ENCODE results near the gene PCSK4. TPM values are rescaled to one million over a fixed set of nuclear protein-coding genes. Genes with fewer than 3 reads are reported as not detected.

PCSK4 gene
- total RNA-seq, 2 donors from 2014 or later, result 1.0 to 4.4 TPM

- peak within 1 kb of the TSS; percentile 87 to 96 for H3K27ac ChIP-seq
- peaks cover 0 to 17% of the 10 kb centered on the region in 2 donors for H3K4me1 ChIP-seq
- no peaks in the 10 kb centered on the region for H3K27me3 ChIP-seq
- TF ChIP-seq, protein P1, sequence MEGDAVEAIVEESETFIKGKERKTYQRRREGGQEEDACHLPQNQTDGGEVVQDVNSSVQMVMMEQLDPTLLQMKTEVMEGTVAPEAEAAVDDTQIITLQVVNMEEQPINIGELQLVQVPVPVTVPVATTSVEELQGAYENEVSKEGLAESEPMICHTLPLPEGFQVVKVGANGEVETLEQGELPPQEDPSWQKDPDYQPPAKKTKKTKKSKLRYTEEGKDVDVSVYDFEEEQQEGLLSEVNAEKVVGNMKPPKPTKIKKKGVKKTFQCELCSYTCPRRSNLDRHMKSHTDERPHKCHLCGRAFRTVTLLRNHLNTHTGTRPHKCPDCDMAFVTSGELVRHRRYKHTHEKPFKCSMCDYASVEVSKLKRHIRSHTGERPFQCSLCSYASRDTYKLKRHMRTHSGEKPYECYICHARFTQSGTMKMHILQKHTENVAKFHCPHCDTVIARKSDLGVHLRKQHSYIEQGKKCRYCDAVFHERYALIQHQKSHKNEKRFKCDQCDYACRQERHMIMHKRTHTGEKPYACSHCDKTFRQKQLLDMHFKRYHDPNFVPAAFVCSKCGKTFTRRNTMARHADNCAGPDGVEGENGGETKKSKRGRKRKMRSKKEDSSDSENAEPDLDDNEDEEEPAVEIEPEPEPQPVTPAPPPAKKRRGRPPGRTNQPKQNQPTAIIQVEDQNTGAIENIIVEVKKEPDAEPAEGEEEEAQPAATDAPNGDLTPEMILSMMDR (IDR thresholded peaks at IDR 0.05), result no peak
- no peaks in the 10 kb centered on the region for H3K36me3 ChIP-seq
- peak within 1 kb of the TSS; percentile 63 to 68 for H3K4me3 ChIP-seq
- H3K9me3 ChIP-seq, result no peaks in the 10 kb centered on the region
- DNase-seq (ENCODE audit: low spot score), result no peak
Observed at GRCh38 chr19:1512671-1513498, 22.7 kb upstream of the PCSK4 start, which contains the start of gene ADAMTSL5. Gene ADAMTSL5, minus strand, starts transcription at chr19:1513019. Its CDS starts 2,076 bp downstream, at chr19:1510943.

DNA sequence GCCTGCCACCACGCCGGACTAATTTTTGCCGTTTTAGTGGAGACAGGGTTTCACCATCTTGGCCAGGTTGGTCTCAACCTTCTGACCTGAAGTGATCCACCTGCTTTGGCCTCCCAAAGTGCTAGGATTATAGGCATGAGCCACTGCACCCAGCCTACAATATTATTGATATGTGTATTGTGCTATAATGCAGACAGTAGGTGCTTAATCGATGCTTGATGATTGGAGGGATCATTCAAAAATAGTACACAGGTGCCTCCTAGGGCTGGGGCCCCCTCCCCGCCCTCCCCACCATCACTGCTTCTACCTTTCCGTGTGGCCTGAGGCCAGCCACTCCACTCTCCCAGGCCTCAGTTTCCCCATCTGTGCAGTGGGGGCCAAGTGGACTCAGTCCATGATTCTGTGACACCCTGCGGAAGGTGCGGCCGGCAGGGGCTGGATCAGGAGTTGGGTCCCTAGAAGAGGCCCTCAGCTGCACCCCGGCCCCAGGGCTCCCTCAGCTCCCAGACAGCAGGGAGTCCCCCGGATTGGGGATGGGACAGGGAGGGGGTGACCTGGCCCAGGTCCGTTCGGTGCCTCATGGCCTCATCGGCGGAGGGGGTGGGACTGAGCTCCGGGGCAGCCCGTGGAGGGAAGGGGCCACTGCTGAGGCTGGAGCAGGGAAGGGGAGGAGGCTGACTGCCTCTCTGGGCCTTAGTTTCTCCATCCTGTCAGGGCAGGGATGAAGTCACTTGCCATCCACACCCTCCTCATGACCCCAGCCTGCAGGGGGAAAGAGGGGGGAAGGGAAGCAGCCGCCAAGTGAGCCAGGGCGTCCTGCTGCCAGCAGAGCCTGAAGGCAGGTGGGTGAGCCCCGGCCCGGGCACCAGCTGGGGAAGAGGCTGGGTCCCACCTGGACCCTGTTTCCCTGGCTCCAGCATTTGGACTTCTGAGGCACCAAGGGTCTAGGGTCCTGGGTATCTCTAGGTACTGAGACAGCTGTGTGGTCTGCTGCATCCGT, 21.5 kb upstream of the PCSK4 start:
- TF ChIP-seq, protein P1 (IDR thresholded peaks at IDR 0.05), result no peak
- Histone ChIP-seq H3K36me3 (no peaks in the 10 kb centered on the region), H3K4me1 (peaks cover 0 to 22% of the 10 kb centered on the region in 2 donors), H3K9me3 (no peaks in the 10 kb centered on the region), H3K27ac (peak overlapping the region; percentile 87 to 96), H3K27me3 (no peaks in the 10 kb centered on the region), H3K4me3 (no peak overlapping the region)
- DNase-seq (ENCODE audit: low spot score), result no peak

- no peak for DNase-seq (ENCODE audit: low spot score)
- Histone ChIP-seq H3K36me3 (peaks cover 3% of the 10 kb centered on the region), H3K4me3 (no peak overlapping the region), H3K4me1 (peaks cover 0 to 22% of the 10 kb centered on the region in 2 donors), H3K27me3 (no peaks in the 10 kb centered on the region), H3K27ac (no peak overlapping the region), H3K9me3 (no peaks in the 10 kb centered on the region)
- TF ChIP-seq, protein P1 (IDR thresholded peaks at IDR 0.05), result no peak
Observed at GRCh38 chr19:1510807-1511206, 20.7 kb upstream of the PCSK4 start.

DNA sequence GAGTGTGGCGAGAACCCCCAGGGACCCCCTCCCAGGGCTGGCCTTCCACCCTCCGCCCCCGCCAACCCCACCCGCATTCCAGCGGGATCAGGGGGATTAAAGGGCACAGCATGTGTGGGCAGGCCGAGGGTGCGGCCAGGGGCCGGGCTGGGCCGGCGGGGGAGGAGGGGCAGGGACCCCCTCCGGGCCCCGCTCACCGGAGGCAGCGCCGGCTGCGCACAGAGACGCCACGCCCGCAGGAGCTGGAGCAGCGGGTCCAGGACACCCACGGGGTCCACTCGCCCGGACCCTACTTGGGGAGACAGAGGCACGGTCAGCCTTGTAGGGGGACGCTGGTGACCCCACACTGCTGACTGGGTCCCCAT, 20.3 kb upstream of the PCSK4 start:
- H3K4me1 ChIP-seq, result peaks cover 0 to 22% of the 10 kb centered on the region in 2 donors
- no peak overlapping the region for H3K4me3 ChIP-seq
- TF ChIP-seq, protein P1 (IDR thresholded peaks at IDR 0.05), result no peak
- no peaks in the 10 kb centered on the region for H3K9me3 ChIP-seq
- no peak overlapping the region for H3K27ac ChIP-seq
- H3K27me3 ChIP-seq, result no peaks in the 10 kb centered on the region
- H3K36me3 ChIP-seq, result peaks cover 7% of the 10 kb centered on the region
- no peak for DNase-seq (ENCODE audit: low spot score)

GRCh38 chr19:1509602-1510441, 19.7 kb upstream of the PCSK4 start:
- Histone ChIP-seq H3K9me3 (no peaks in the 10 kb centered on the region), H3K36me3 (peaks cover 11% of the 10 kb centered on the region), H3K27ac (no peak overlapping the region), H3K4me3 (no peak overlapping the region), H3K27me3 (no peaks in the 10 kb centered on the region), H3K4me1 (peaks cover 0 to 22% of the 10 kb centered on the region in 2 donors)
- TF ChIP-seq, protein P1 (IDR thresholded peaks at IDR 0.05), result no peak
- DNase-seq (ENCODE audit: low spot score), result no peak

Measured in right atrium auricular region (tissue), 2 donors.